ENCODE results near the gene PIH1D2.

GRCh38 chr11:112085822-112086421, 12.1 kb upstream of the PIH1D2 start:
- TF ChIP-seq CTCF (conservative IDR thresholded peaks at IDR 0.05): no peak
- TF ChIP-seq EZH2 (IDR thresholded peaks at IDR 0.05; ENCODE audit: low read depth): no peak

Data from PC-9 (cell line).